Colonic mucosa (tissue), 4 donors: ENCODE measurements around the gene RNF224. TPM values are rescaled to one million over a fixed set of nuclear protein-coding genes. Genes with fewer than 3 reads are reported as not detected.
"Not testable (repeated sequence)": the region's sequence is repeated elsewhere in the genome, so short reads cannot be mapped to it uniquely, and the experiment has no call there.

Experiments used
- DNase-seq: peaks from one replicate; pipeline ENCODE4 v3.0.0-alpha.2; 2020
- H3K27ac ChIP-seq: fragments of 200-600 bp; one replicate; pipeline ENCODE4 v1.8.0; 2021
- H3K27me3 ChIP-seq: fragments of 200-600 bp; one replicate; pipeline ENCODE4 v1.8.0; 2021
- H3K36me3 ChIP-seq: fragments of 200-600 bp; one replicate; pipeline ENCODE4 v1.8.0; 2021
- H3K4me1 ChIP-seq: fragments of 200-600 bp; one replicate; pipeline ENCODE4 v1.8.0; 2021; ENCODE audit warnings: mild to moderate bottlenecking
- H3K4me3 ChIP-seq: fragments of 200-600 bp; one replicate; pipeline ENCODE4 v1.8.0; 2021
- H3K9ac ChIP-seq, 2 donors: one replicate each; pipeline ENCODE4 v1.7.0; 2013; ENCODE audit warnings: control low read depth in 2 of 2, low read depth in 2 of 2, low read length in 2 of 2
- H3K9me3 ChIP-seq: fragments of 200-600 bp; one replicate; pipeline ENCODE4 v1.8.0; 2021
- intact Hi-C: fragments of 100-400 bp; cut with DNase I; formaldehyde crosslinking; loops from one replicate; pipeline ENCODE4 v1.14.1; 2022
- total RNA-seq, 2 donors: library from RNA; stranded (reverse); fragmentation: NEBNext Ultra II Directional in 1 of 2; extraction: Animal tissue kit (Norgen Biotek cat#: 25700) in 1 of 2; gene quantifications; one replicate each; pipeline ENCODE4 v1.2.1, GENCODE V29; 2021
- TF ChIP-seq, protein P1 (sequence below): fragments of 200-600 bp; IDR thresholded peaks from one replicate; pipeline ENCODE4 v1.8.0; 2022; ENCODE audit warnings: antibody characterized with exemption, mild to moderate bottlenecking
- donor health status: healthy.
- donor health status: DM: no; HTN: no; CAD: no.
- donor health status: DM: no; HTN: no; CAD: no.

RNF224 gene
- total RNA-seq, 2 donors from 2014 or later: not detected

DNA sequence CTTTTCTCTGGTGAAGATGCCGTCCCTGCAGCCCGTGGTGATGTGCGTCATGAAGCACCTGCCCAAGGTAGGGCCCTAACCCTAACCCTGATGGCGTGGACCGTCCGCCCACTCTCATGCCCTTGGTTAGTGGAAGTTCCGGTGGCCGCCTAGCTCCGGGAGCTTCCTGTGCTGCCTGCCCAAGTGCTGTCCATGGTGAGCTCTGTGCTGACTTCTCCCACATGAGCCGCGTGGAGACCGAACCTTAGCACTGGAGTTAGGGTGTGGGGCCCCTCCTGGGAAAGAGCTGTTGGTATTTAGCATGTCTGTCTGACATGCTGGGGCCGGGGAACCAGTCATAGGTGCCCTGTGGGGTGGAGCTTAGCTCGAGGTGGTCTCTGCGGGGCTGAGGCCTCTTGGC is 29.1 kb downstream of the RNF224 start:
- no peak for DNase-seq
- H3K9ac ChIP-seq: peak overlapping the region; percentile 78 to 89
- H3K27ac ChIP-seq: no peak overlapping the region
- TF ChIP-seq, protein P1, sequence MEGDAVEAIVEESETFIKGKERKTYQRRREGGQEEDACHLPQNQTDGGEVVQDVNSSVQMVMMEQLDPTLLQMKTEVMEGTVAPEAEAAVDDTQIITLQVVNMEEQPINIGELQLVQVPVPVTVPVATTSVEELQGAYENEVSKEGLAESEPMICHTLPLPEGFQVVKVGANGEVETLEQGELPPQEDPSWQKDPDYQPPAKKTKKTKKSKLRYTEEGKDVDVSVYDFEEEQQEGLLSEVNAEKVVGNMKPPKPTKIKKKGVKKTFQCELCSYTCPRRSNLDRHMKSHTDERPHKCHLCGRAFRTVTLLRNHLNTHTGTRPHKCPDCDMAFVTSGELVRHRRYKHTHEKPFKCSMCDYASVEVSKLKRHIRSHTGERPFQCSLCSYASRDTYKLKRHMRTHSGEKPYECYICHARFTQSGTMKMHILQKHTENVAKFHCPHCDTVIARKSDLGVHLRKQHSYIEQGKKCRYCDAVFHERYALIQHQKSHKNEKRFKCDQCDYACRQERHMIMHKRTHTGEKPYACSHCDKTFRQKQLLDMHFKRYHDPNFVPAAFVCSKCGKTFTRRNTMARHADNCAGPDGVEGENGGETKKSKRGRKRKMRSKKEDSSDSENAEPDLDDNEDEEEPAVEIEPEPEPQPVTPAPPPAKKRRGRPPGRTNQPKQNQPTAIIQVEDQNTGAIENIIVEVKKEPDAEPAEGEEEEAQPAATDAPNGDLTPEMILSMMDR: no peak
- H3K9me3 ChIP-seq: no peaks in the 10 kb centered on the region
- peaks cover 11% of the 10 kb centered on the region for H3K4me1 ChIP-seq
- intact Hi-C loops: no loop called here
- H3K4me3 ChIP-seq: peak overlapping the region; percentile 92
- no peaks in the 10 kb centered on the region for H3K36me3 ChIP-seq
- no peaks in the 10 kb centered on the region for H3K27me3 ChIP-seq

DNA sequence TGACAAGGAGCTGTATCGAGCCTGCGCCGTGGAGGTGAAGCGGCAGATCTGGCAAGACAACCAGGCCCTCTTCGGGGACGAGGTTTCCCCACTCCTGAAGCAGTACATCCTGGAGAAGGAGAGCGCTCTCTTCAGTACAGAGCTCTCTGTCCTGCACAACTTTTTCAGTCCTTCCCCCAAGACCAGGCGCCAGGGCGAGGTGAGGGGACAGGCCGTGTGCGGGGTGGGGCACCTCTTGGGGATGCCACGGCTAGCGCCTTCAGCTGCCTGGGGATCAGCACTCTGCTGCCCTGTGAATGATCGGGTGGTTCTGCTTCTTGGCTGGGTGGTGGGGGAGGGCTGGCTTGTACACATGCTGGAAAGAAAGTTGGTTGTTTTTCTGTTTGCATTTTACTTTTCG is 29.6 kb downstream of the RNF224 start:
- no peak for DNase-seq

DNA sequence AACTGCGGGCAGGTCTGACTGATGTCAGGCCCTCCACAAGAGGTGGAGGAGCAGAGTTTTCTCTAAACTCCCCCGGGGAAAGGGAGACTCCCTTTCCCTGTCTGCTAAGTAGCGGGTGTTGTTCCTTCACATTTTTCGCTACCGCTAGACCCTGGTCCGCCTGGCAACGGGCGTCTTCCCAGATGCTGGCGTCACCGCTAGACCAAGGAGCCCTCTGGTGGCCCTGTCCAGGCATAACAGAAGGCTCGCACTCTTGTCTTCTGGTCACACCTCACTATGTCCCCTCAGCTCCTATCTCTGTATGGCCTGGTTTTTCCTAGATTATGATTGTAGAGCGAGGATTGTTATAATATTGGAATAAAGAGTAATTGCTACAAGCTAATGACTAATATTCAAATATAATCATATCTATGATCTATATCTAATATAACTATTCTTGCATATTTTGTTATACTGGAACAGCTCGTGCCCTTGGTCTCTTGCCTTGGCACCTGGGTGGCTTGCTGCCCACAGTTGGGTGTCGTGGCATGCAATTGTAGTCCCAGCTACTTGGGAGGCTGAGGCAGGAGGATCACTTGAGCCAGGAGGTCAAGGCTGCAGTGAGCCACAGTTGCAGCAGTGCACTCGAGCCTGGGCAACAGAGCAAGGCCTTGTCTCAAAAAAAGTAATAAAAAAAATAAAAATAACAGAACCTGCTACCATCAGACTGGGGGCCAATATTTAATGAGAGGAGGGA is 35.0 kb downstream of the RNF224 start:
- H3K9ac ChIP-seq, DNase-seq, H3K4me1 ChIP-seq, intact Hi-C loops, H3K27ac ChIP-seq, H3K4me3 ChIP-seq, H3K9me3 ChIP-seq, H3K27me3 ChIP-seq: not testable (repeated sequence)
- H3K36me3 ChIP-seq: peaks cover 14% of the 10 kb centered on the region
- TF ChIP-seq, protein P1: peak; percentile 44

More for the DNA sequence above, 29.6 kb downstream of the RNF224 start:
- no peak overlapping the region for H3K4me3 ChIP-seq
- intact Hi-C loops: no loop called here
- TF ChIP-seq, protein P1: no peak
- no peak overlapping the region for H3K27ac ChIP-seq
- H3K4me1 ChIP-seq: peaks cover 11% of the 10 kb centered on the region
- no peaks in the 10 kb centered on the region for H3K36me3 ChIP-seq
- no peaks in the 10 kb centered on the region for H3K9me3 ChIP-seq
- H3K9ac ChIP-seq: no peak overlapping the region
- H3K27me3 ChIP-seq: no peaks in the 10 kb centered on the region

- TF ChIP-seq, protein P1: no peak
- H3K36me3 ChIP-seq: peaks cover 14% of the 10 kb centered on the region
- H3K4me1 ChIP-seq: no peaks in the 10 kb centered on the region
- H3K4me3 ChIP-seq: no peak overlapping the region
- DNase-seq: no peak
- H3K27ac ChIP-seq: no peak overlapping the region
- no peak overlapping the region for H3K9ac ChIP-seq
- intact Hi-C loops: no loop called here
- H3K9me3 ChIP-seq: no peaks in the 10 kb centered on the region
- H3K27me3 ChIP-seq: no peaks in the 10 kb centered on the region
These were observed 35.6 kb downstream of the RNF224 start for GRCh38 chr9:137262909-137263285.

DNA sequence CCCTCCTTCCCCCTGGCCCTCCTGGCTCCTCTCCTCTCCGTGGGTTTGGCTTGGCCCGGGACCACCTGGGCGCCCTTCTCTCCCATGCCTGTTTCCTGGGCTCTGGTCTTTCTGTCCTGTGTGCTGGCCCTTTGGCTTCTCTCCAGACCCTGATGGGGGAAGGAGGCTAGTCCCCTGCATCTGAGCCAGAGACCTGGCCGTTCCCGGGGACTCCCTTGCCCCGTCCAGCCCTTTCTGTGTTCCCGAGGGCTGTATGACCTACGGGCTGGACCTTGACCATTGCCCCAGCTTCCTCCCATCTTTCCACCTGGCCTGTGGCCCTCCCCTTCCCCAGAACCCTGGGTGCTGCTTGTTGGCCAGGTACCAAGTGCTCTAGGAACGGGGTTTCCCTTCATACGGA is 36.2 kb downstream of the RNF224 start:
- no peaks in the 10 kb centered on the region for H3K4me1 ChIP-seq
- intact Hi-C loops: no loop called here
- peaks cover 14% of the 10 kb centered on the region for H3K36me3 ChIP-seq
- no peak overlapping the region for H3K27ac ChIP-seq
- no peak overlapping the region for H3K9ac ChIP-seq
- H3K27me3 ChIP-seq: no peaks in the 10 kb centered on the region
- H3K9me3 ChIP-seq: no peaks in the 10 kb centered on the region
- no peak for DNase-seq
- H3K4me3 ChIP-seq: no peak overlapping the region
- TF ChIP-seq, protein P1: no peak
